ENCODE data around the gene DNAAF5.

- TF ChIP-seq CTCF (conservative IDR thresholded peaks at IDR 0.05; ENCODE audit: low read length), result no peak
- TF ChIP-seq EZH2phosphoT487 (IDR thresholded peaks at IDR 0.05; ENCODE audit: borderline replicate concordance, low read depth, low read length), result no peak
Observed at GRCh38 chr7:816300-816750, 89.8 kb downstream of the DNAAF5 start.
